Left ventricle myocardium superior (tissue), 1 donor: ENCODE data around the gene HOXD8. TPM values are rescaled to one million over a fixed set of nuclear protein-coding genes. Genes with fewer than 3 reads are reported as not detected.

Experiments
- ATAC-seq: fragments of 200-7000 bp; cut with Tn5 transposase; one replicate; pipeline ENCODE4 v1.9.1; 2020; ENCODE audit warnings: mild to moderate bottlenecking, moderate library complexity
- DNase-seq: peaks from one replicate; pipeline ENCODE4 v3.0.0-alpha.2; 2020
- intact Hi-C: fragments of 100-400 bp; cut with micrococcal nuclease; formaldehyde crosslinking; loops from one replicate; pipeline ENCODE4 v1.11.0; 2022
- total RNA-seq: library from RNA; stranded (reverse); fragmentation: NEBNext Ultra II Directional; extraction: Animal tissue kit (Norgen Biotek cat#: 25700); gene quantifications from one replicate; pipeline ENCODE4 v1.2.1, GENCODE V29; 2021
- donor health status: DM: no; HTN: yes; CAD: no; lungs with severe emphysema.

The HOXD8 gene
- total RNA-seq, 1 donor from 2014 or later: 0.92 TPM

- ATAC-seq: no peak
- DNase-seq: no peak
- intact Hi-C loops: loop anchor here (5.0 kb wide), 1 partner anchor 407 kb away; no protein-coding TSS in a partner anchor
These were observed 40.3 kb upstream of the HOXD8 start for GRCh38 chr2:176088937-176089842.

GRCh38 chr2:176089843-176090395 lies 39.6 kb upstream of the HOXD8 start:
- ATAC-seq: no peak
- intact Hi-C loops: loop anchor here (5.0 kb wide), 1 partner anchor 408 kb away; no protein-coding TSS in a partner anchor
- no peak for DNase-seq

GRCh38 chr2:176090862-176091261 lies 38.6 kb upstream of the HOXD8 start:
- no peak for DNase-seq
- intact Hi-C loops: no loop called here
- no peak for ATAC-seq

GRCh38 chr2:176091329-176092258 lies 37.9 kb upstream of the HOXD8 start:
- DNase-seq (no peak), ATAC-seq (no peak)
- intact Hi-C loops: no loop called here

- no peak for DNase-seq
- no peak for ATAC-seq
- intact Hi-C loops: no loop called here
These were observed 37.0 kb upstream of the HOXD8 start, which contains the start of gene HOXD13 for GRCh38 chr2:176092270-176093144. HOXD13 (plus strand) TSS chr2:176092721; CDS start chr2:176092891, 170 bp downstream.

GRCh38 chr2:176093145-176093897 lies 36.2 kb upstream of the HOXD8 start:
- DNase-seq (no peak), ATAC-seq (no peak)
- intact Hi-C loops: no loop called here

- no peak for ATAC-seq
- intact Hi-C loops: no loop called here
These were observed 35.6 kb upstream of the HOXD8 start for GRCh38 chr2:176093898-176094249.

GRCh38 chr2:176094349-176094748 lies 35.2 kb upstream of the HOXD8 start:
- DNase-seq (no peak), ATAC-seq (no peak)
- intact Hi-C loops: no loop called here

More at GRCh38 chr2:176093898-176094249, 35.6 kb upstream of the HOXD8 start:
- no peak for DNase-seq

- DNase-seq (no peak), ATAC-seq (no peak)
- intact Hi-C loops: no loop called here
These were observed 34.1 kb upstream of the HOXD8 start for GRCh38 chr2:176095421-176095820.

GRCh38 chr2:176096243-176096985 lies 33.1 kb upstream of the HOXD8 start:
- intact Hi-C loops: no loop called here
- DNase-seq: no peak

GRCh38 chr2:176096986-176097819 lies 32.3 kb upstream of the HOXD8 start:
- intact Hi-C loops: no loop called here

More at GRCh38 chr2:176096243-176096985, 33.1 kb upstream of the HOXD8 start:
- ATAC-seq: no peak

GRCh38 chr2:176097820-176098365 lies 31.6 kb upstream of the HOXD8 start:
- intact Hi-C loops: no loop called here
- no peak for ATAC-seq
- DNase-seq: no peak

More at GRCh38 chr2:176096986-176097819, 32.3 kb upstream of the HOXD8 start:
- DNase-seq: peak; percentile 76
- ATAC-seq: peak; percentile 90

GRCh38 chr2:176098366-176099158 lies 30.9 kb upstream of the HOXD8 start:
- intact Hi-C loops: no loop called here
- no peak for DNase-seq
- no peak for ATAC-seq

GRCh38 chr2:176099159-176099727 lies 30.3 kb upstream of the HOXD8 start:
- DNase-seq: no peak
- ATAC-seq: no peak
- intact Hi-C loops: no loop called here
